Ecto neural progenitor cell (in vitro differentiated cells): ENCODE results near the gene CDKAL1.
"Not testable (repeated sequence)": the region's sequence is repeated elsewhere in the genome, so short reads cannot be mapped to it uniquely, and the experiment has no call there.

Experiments
- DNase-seq: peaks from one replicate; pipeline ENCODE4 v3.0.0-alpha.2; 2018; ENCODE audit warnings: low spot score

The CDKAL1 gene

DNA sequence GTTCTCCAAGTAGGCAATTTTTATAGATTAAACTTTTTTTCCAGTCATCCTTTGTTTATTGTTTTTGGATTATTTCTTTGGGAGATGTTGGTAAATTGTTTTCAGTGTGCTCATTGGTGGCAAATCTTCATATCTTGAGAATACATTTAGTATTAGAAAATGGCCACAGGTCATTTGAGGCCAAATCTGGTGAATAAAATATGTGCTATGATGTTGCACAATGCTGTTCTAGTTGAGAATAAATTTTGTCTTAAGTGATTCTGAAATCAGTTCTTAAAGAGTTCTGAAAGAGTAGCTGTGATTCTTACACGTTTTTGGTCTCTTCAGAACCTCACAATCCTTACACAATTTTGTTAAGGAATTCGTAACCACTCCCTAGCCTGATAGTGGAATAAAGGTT, 20.1 kb downstream of the CDKAL1 start:
- DNase-seq, result no peak

DNA sequence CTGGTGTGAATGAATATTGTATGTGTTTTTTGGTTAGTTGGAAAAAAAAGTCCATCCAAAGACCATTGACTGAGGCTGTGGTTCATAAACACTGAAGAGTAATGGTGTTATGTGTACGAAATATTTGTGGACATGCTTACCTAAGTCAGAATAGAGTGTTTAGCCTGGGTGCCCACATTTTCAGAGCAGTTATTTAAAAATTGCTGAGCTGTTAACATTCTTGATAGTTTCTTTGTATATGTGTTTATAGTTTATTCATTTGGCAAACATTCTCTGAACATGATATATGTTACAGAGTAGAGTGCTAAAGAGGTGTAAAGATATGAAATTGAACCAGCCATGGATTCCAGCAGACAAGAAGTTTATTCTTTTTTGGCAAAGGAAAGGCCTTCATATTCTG, 20.6 kb downstream of the CDKAL1 start:
- no peak for DNase-seq

DNA sequence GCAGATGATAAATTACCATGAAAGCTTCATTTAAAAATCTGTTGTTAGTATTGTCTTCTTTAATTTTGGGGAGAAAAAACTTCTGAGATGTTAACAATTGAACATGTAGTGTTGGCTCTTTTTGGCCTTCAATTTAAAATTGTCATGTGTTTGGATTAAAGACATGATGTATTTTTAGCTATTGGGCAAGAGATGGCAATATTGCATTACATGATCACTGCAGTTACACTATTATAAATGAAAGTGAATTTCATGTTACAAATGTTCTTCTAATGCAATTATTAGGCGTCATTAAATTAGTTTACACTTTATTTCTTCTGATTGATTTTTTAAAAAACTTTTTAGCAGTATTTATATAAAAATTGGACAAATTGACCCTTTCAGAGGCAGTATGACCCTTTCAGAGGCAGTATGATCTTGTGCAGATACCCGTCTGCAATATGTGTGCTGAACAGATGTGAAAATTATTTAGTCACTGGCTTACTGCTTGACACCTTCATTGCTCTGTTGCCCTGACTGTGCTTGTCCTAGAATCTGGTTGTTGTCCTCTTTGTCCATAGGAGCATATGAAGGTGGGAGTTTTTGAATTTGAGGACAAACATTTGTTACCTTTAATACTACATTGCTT, 25.8 kb downstream of the CDKAL1 start:
- no peak for DNase-seq

DNA sequence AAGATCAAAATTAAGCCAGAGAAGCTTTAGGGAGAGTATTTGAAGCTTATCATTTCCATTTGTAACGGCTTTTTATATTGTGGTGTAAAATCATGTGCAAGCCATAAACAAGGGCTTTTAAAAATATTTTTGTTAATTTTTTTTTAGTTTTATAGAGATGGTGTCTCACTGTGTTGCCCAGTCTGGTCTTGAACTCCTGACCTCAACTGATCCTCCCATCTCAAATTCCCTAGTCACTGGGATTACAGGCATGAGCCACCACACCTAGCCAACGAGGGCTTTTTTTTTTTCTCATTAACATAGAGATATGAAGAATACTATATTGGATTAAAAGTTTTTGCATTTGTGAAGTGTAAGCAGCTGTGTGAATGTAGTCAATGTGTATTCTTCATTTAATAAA, 29.1 kb downstream of the CDKAL1 start:
- DNase-seq, result no peak

DNA sequence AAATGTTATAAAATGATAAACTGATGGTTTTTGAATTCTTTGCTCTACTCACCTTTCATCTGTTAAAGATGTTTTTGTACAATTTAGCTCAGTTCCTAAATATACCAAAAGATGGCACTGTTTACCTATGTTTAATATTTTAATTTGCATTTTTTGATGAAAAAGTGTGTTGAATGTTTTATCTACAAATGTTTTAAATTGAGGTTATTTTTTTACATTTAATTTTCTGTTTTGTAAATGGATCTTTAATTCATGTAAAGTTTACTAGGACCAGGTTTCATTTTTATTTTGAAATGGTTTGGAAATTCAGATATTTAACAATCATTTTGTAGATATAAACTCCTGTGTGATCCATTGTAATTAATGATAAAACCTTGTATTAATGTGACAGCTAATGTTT, 30.0 kb downstream of the CDKAL1 start:
- no peak for DNase-seq

DNA sequence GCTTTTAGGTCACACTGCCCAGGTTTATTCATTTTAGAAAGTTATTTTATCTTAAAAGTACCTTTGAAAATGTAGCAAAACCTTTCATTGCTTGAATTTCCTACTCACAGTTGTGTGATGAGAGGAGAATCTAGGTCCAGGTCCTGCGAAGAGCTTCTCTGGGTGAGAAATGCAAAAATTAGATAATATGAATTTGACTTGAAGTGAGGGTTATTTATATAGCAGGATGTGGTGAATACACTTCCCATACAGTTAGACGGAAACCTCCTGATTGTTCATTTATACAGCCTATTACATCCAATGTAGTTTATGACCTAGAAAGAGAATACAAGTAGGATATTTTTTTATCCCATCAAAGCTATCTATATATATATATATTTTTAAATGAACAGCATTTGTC, 30.5 kb downstream of the CDKAL1 start:
- DNase-seq, result no peak

DNA sequence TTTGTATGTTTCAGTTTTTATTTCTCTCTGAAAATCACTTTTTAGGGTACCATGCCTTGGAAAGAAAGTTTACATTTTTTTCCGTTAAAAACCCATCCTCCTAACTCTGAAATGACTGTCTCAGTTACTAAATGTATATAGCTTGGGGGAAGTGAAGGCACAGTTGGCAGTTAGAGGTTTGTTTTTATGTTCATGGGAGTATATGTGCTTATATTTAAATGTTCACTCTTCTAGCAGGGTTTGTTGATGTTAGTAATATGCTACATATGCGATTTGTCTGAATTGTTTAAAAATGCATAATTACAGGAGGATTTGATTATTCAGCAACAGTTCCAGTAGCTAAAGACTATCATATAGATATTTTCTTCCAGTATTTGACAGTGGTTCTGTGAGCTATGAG, 31.1 kb downstream of the CDKAL1 start:
- DNase-seq, result no peak

DNA sequence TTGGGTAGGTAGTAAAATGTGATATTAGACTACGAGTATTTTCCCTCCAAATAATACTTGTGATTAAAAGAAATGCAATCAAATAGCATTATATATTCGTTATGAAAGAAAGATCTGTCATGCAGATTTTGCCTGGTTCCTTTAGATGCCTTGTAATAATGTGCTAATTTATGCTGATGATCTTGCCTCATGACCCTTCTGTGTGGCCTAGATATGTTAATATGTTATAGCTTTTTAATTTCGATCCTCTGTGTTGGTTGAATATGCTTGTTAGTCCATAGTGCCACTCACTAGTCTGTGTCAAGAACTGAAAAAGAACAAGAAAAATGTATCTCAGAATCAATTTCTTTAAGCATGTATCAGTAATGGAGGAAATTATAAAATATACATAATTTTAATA, 31.9 kb downstream of the CDKAL1 start:
- no peak for DNase-seq

DNA sequence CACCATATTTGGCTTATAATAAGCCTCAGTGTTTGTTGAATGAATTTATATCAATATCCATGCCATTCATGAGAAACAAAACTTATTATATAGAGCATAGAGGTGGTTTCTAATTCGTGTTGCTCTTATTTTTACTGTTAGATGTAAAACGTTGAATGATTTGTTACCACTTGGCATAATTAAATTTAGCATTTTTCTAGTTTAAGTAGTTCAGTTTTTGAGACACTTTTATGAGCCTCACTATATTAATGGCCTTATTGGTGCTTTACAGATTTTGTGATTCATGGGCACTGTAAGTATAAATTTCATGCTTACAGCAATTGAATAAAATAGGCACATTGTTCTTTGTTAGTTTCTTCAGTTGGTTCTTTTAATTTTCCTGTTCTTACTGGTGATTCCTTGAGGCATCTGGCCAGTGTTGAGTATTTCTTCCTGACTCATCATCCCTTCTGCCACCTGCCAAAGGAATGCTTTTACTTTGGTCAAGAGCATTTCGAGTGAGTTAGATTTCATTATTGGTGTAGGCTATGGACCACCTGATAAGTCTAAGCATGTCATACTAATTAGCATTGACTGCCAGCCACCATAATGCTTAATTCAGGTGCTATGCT, 34.8 kb downstream of the CDKAL1 start:
- DNase-seq, result no peak

DNA sequence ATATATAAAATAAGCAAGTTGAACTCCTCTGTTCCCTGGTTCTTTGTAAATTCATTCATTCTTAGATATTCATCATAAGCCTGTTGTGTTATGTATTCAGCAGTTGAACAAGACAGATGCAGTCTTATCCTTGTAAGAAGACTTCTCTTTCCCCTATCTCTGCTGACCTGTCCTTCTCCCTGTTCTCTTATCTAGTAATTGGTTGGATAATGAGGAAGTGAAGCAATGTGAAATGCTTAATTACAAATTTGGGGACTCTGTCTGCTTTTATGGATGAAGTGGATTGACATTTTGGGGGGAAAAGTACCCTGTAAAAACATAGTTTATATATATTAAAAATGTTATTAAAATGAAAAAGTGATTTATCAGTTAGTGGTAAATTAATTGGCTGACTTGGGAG, 37.0 kb downstream of the CDKAL1 start:
- DNase-seq, result no peak

DNA sequence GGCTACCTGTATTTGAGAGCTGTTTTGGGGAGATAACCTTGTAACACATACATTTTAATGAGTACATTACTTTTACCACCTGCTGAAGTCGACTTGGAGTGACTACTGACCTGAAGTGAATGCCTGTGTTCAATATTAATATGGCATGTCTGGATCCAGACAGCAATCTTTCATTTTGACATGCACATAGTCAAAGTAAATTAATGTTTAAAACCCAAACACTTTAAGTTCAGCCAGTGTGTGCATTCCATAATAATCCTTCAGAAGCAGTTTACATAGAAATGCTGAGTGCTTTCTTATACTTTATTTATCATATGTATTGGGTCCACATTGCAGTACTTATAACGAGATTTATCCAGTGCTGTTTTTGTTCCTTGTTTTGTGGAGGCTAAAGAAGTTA, 38.0 kb downstream of the CDKAL1 start:
- DNase-seq, result no peak

DNA sequence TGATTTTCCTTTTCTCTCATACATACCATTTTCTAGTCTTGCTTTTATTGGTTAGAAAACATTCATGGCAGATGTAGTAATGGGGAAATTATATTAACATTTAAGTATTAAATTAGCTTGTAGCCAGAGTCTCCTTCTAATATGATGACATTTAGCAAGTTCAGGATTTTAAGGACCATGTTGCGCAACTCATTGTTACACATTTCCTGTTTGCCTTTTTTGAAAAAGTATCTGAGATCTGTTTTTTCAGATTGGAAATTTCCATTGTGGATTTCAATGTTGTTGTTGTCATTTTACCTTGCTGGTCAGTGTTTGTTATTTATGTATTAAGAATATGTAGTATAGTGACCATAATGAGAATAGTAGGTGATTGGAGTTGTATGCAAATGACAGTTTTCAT, 38.7 kb downstream of the CDKAL1 start:
- DNase-seq, result no peak

DNA sequence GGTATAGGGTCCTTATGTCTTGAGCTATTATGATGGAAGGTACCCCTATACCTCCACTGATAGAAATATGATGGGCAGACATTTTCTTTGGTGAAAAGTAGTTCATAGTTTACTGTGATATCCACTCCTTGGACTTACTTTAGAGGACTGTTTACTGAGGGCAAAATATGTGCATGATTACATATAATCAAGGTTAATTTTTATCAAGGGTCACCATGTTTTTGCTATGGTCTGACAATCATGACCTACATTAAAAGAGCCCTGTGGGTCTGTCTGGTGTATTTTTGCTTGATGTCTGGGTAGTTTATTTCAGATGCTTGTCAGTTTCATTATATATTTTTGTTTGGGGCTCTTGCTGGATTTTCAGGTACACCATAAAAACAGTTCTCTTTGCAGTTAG, 40.1 kb downstream of the CDKAL1 start:
- no peak for DNase-seq

DNA sequence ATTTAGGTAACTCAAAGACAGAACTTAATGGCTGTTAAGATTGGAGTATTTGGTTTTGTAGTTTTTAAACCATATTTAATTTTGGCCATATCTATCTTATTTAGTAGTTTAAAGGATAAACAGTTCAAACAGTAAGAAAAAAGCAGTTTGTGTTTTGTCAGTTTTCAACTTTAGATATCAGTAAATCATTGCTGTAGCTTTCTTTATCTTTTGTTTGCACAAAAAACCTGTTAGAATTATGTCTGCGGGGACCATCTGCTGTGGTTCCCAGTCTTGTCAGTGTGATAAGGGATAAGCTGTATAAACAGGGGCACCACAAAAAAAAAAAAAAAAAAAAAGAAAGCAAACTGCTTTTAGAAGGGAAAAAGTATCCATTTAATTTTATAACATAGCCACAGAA, 40.9 kb downstream of the CDKAL1 start:
- DNase-seq, result no peak

DNA sequence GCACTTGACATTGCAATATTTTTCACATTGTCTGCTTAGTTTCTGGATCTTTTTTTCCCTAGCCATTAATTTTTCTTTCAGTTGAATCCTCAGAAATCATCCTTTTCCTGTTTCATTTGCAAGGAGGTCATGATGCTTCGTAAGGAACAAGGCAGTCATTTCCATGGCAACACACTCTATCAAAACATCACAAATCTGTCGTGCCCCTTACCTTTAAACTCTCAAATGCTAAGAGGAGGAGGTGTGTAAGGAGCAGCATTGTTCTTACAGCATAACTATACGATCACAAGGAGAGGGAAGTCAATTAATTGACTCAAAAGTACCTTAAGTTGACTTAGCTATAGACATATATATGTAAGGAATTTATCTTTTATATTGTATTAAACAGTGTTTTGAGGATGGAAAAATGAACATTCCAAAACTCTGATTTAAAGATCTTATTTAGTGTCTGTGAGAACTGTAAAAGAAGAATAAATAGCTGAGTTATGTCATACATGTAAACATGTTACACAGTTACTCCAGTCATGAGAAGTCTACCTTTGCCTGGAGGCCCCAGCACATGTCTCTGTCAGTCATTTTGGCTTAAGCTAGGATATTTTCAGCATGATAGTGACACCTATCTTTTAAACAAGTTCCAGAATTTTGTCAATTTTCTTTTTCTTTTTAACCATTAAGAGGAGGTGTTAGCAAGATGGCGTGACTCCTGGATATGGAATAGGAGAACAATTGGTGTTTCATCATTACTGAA, 41.6 kb downstream of the CDKAL1 start:
- DNase-seq, result no peak

DNA sequence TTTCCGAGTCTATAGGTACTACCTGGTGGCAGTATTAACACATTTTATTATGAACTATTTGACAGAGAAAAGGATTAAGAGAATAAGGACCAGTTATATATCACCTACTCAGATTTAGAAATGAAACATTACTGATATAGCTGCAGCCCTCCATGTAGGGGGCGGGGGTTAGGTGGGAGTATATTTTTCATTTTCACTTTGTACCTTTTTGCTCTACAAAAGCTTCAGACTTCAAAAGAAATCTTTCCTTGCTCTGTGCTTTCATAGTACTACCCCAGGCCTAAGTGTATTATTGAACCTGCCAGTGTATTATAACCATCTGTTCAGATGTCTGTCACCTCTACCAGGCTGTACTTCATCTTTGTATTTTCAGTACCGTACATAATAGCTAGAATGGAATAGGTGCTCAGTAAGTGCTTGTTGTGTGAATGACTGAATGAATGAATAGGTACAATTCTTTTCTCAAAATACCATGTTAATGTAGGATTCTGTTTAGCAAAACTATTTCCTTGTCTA, 43.0 kb downstream of the CDKAL1 start:
- DNase-seq, result no peak

DNA sequence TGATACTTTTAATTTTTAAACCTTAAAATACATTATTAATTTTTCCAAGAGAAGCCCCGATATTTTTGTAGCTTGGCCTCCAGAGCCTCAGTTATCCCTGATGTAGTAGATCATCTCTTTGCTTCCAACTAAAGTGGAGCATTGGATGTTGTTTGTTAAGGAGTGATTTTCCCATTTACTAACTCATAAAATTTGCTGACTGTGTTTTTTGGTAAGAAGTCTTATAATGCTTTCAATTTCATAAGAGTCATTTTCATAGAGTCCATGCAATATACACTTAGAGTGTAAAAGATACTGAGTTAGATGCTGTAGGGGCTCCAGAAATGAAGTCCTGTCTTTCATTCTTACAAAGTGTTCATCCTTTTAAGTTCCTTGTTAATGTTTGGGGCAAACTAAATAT, 46.8 kb downstream of the CDKAL1 start:
- no peak for DNase-seq

DNA sequence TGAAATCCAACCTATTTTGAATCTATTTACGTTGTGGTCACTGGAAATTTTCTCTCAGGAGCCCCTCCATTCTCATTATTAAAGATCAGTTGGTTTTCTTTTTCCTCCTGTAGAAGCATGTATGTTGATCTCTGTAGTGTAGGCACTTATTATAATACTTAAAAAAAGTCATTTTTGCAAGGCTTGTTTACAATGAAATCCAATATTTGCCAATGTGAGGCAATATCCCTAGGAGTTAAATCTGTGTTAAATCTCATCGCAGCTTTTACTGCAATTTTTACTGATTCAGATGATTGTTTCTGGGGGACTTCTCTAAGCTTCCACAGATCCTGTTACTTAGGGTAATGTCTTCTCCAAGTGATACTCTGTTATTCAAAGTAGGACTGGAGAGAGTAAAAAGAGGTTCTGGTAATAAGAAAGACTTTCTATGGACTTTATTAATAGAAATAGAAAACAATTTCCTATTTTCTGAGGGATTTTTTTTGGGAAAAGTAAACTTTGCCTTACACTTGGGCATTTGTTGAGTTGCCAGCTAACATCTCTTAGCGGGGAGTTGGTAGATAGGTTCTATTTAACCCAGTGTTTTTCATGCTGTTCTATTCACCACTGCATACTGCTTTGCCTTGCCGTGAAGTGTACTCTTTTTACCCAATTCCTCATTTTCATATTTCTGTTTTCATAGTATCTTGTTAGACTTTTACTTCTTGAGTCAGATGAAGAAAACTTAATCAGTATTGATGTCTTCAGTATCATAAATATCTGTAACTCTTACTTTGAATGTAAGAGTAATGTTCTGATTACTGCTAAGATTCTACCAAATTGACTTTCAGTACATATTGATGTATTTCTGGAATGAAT, 48.6 kb downstream of the CDKAL1 start:
- no peak for DNase-seq

DNA sequence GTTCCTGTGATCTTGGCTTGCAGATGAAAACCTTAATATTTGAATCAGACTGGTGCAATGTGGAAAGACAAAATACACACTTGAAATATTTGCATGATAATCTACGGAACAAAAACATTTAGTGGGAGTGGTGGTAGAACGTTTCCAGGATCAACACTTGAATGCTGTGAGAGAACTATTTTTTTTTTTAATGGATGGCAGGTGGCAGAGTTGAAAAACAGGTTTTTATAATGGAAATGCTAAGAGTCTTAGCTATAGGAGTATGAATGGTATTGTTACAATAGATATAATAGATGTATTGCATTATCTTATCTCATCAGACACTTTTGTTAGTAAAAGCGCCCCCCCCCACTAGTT, 49.2 kb downstream of the CDKAL1 start:
- no peak for DNase-seq

DNA sequence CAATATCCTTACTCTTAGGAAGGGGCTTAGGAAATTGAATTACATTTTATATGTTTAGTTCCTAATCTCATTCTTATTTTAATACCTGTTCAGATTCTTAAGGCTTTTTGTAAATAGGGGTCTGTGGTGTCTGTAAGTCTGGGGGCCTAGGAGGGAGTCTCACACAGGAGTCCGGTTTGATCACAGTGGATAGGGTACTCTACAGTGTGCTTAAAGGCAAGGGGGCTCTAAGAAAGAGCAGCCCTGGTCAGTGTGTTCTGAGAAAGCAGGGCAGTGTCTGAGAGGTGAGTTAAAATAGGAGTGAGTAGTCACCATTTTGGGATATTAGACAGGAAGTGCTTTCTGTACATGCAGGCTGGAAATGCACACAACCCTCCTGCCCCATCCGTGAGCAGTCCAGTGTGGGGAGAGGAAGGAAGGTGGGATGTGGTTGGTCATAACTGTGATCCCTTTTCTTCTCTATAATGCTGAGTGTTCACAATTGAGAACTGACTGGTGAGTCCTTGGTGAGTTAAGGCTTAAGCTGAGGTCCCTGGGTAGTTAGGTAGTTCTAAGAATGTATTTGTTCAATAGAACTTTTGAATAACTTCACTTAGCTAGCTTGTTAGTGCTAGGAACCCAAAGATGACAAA, 50.0 kb downstream of the CDKAL1 start:
- DNase-seq, result no peak

DNA sequence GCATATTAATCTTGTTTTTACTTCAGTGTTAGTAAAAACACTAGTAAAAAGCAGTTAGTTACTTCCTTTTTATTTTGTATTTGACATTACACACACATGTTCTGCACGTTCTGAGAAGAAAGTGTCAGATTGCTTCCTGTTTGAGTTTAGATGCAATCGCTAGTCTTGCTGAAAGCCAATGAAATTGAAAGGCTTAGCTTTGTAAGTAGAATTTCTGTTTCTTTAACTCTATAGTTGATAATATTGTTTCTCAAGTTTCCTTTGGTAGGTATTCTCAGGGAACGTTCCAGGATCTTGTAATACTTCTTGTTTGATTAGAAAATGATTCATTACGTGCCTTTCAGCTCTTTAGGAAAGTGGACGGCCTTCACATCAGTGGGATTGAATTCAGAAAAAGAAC, 55.0 kb downstream of the CDKAL1 start:
- DNase-seq, result no peak

DNA sequence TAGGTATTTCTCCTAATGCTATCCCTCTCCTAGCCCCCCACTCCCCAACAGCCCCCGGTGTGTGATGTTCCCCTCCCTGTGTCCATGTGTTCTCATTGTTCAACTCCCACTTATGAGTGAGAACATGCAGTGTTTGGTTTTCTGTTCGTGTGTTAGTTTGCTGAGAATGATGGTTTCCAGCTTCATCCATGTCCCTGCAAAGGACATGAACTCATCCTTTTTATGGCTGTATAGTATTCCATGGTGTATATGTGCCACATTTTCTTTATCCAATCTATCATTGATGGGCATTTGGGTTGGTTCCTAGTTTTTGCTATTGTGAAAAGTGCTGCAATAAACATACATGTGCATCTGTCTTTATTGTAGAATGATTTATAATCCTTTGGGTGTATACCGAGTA, 56.2 kb downstream of the CDKAL1 start:
- DNase-seq, result not testable (repeated sequence)
